ENCODE results near the gene TM9SF1.

The TM9SF1 gene

DNA sequence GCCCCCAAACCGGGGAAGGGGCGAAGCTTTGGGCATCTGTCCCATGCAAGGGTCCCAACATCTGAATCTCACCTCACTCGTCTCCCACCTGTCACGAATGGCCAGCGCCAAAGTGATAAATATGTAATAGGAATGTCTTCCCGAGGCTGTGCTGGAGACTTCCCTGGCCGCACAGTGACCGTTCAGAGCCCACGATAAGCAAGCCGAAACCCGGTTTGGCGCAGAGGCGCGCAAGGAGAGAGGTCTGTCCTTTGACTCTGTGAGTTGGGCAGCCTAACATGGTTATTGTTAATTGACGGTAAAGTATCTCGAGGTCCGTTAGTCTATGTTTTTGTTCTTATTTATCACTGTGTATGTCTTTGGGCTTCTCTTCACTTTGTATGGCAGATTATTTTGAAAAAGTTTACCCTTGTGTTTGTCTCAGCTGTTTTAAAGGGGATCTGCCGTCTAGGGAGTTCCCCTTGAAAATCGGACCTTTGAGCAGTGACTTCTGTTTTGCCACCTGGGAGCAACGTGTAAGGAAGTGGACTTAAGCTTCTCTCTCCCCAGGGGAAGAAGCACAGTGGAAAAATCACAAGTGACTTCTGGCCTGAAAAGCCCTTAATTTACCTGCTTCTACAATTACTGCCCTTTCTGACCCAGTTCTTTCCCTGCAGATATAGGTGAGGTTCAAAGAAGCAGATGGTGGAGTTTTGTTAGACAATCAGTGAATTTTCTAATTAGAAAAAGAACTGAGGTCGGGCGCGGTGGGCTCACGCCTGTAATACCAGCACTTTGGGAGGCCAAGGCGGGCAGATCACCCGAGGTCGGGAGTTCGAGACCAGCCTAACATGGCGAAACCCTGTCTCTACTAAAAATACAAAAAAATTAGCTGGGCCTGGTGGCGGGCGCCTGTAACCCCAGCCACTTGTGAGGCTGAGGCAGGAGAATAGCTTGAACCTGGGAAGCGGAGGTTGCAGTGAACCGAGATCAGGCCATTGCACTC is 1.1 kb upstream of the TM9SF1 start:
- DNase-seq: no peak

DNA sequence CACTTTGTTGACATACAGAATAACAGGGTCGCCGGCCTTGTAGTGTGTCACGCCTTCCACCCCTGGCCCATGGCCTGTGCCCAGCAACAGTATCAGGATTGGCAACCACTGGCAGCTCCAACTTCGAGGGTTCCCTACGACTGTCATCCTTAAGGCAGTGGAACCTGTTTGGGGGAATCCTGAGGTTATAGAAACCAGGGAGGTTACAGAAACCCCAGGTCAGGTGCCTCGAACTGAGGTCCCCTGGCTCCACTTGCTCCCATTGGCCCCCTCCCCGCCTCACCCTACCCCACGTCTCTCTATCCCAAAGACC is 412 bp downstream of the TM9SF1 start:
- no peak for DNase-seq

DNA sequence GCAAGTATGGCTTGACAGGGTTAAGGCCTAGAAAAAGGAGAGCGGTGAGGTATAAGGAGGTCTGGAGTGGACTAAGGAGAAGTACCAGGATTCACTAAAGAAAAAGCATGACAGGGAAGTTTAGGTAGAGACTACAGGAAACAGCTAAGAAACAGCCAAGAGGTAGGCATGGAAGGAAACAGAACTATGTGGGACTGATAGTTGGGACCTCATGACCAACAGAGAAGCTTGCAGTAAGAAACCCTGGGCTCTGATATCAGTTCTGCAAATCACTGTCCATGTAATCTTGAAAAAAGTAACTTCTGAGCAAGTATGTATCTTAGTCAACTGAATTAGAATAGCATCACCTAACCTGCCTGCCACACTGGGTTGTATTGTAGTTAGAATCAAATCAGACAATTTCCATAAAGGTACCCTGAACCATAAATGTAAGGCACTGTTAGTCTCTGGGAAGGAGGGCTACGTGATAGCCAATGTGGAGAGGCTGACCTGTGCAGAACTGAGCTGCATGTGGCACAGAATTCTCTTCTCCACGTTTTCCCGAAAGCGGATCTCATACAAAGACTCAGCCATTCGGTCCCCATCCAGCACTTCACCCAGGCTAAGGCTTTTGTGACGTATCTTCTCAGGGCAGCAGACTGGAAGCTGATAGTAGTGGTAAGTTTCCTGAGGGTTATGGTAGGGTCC is 912 bp downstream of the TM9SF1 start:
- DNase-seq: peak; percentile 1

DNA sequence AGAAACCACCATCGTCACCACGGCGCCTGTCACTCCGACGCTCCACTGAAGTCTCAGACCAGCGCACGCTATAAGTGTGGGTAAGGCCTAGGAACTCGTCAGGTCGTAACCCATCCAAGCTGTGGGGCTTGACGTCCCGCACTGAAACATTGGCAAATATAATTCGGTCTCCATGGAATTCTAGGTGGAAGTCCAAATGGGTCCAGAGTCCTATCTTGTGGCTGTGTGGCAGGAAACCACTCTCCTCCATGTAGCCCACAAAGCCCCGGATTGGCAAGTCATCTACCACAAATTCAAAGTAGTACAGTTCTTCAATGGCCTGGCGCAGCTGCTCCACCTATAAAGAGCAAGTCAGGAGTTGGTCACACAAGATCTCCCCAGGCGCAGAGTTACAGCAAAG is 2.3 kb downstream of the TM9SF1 start:
- DNase-seq: peak; percentile 0

DNA sequence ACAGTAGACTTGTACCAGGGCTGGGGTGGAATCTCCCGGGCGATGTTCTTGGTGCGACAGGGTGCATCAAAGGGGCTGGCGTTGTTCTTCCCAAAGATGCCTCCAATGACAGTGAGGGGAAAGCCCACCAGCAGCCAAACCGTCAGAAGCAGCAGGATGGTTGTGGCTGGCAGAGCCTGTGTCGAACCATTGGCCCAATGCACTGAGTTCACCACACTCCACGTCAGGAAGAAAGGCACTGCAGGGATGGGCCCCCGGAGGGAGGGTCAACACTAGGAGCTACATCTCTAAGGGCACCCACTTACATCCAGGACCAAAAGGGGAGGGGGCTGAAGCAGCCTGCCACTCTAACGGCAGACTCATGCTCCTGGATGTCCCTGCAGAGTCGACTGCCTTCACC is 4.8 kb downstream of the TM9SF1 start:
- peak; percentile 0 for DNase-seq

DNA sequence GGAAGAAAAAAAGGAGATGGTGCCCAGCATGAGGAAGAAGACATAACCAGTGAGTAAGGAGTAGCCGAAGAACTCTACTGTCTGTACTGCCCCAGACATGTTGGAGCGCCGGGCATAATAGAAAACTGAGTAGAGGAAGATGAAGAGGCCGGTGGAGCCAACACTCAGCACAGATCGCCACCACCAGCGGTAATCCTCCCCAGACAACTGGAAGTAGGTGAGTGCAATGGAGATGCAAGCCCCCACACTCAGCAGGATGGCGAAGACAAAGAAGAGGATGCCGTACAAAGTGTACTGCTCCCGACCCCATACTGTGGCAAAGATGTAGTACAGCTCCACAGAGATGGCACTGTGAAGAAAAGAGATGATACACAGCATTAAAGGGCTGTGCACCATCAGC is 5.8 kb downstream of the TM9SF1 start:
- DNase-seq: no peak

DNA sequence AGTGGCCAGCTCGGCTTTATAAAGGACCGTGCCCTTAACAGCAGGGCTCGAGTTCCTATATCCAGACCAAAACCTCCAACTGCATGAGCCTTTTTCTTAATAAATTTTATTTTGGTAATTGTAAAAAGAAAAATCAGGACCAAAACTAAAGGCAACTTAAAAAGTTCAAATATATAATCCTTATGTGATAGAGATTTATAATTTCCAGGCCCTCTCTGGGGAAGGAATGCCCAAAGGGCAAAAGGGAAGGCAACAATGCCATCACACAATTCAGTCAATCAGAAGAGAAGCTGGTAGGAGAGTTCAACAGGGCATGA is 6.2 kb downstream of the TM9SF1 start:
- no peak for DNase-seq

DNA sequence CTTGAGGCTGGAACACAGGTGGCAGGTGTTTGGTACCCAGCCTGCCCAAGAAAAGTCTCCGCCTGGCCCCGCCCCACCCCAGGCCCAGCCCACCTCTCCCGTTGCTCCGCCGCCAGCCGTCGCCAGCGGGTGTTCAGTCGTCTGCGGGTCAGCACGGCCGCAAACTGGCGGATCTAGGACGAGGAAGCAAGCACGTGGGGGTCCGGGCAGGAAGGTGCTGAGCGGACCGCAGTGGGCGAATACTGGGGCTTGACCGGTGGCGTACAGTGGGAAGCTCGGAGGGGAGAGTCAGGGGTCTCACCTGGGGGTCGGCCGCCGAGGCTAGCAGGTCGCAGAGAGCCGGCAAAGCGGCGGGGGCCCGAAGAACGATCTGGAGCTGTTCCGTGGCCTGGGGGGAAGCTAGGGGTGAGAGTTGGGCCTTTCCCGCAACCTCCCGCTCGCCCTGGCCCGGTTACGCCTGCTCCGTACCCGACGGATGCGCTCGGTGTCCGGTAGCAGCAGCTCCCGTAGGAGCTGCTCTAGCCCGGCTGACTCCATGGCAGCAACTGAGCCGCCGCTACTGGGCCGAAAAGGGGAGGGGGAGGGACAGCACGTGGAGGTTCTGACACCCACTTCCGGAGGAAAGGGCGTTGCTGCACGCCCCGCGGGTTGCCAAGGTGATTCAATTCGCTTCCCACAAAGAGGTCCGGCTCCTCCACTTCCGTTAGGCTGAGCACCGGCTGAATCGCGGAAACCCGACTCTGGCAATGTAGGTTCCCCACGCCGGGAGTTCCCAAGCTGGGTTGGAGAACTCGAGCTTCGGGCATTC is 6.8 kb downstream of the TM9SF1 start, which contains the start of gene IPO4:
Gene IPO4, minus strand, starts transcription at position 566 of the 808 bp plus-strand sequence. Its CDS starts 29 bp downstream, at position 537.
- DNase-seq: peak; percentile 95

DNA sequence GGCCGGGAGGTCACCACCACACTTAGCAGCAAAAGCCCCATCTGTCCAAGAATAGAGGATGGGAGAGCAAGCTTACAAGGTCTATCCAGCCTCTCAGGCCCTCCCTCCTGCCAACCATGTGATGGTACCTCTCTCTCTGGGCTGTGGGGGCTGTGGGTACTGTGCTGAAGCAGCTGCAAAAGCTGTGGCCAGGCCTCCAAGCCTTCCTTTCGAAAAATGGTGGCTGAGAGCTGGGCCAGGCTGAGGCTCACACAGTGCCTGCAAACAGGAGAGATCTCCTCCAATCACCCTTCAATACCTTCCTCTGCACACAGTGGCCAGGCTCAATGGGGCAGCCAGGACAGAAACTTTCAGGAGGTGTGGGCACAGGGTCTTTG is 7.7 kb downstream of the TM9SF1 start:
- DNase-seq: no peak

DNA sequence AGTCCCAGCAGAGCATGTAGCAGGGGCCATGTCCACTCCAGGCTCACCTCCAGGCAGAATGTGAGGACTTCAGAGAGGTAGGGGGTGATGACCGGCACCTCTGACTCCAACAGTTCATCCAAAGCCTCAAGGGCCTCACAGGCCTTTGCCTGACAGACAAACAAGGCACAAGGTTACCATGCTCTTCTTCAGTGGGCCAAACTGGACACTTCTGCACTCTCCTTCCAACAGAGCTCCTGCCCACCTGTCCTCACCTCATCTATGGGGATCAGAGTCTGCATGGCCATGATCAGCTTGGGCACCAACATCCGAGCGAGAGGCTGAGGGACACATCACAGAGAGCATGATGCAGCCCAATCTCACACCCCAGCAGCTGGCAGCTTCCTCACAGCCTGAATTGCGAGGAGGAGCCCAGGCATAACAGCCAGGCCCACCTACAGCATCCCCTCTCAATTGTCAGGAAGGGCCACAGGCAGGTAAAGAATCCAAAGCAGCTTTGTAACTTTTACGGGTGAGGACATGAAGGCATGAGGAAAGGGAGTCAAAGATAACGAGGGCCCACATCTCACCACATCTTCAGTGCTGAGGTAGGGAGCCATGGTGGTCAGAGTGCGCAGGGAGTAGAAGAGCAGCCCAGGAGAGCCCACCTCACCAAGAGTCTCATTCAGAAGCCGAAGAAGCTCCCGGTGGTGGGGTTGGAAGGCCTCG is 8.3 kb downstream of the TM9SF1 start:
- no peak for DNase-seq

DNA sequence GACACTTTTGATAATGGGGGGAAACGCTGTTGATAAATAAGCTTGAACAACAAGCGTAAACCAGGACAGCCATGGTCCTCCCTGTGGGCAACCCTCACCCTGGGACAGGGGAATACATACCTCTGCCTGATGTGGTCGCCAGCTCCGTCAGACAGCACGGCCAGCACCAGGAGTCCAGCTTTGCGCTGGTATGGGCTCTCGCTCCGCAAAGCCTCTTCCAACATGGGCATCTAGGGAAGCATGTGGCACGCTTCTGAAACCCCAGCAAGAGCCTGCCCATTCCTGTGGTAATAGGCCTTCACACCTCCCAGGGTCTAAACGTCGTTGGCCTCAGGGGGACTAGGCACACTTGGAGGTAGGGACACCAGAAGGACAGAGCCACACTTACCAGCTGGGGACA is 9.5 kb downstream of the TM9SF1 start:
- DNase-seq: no peak

DNA sequence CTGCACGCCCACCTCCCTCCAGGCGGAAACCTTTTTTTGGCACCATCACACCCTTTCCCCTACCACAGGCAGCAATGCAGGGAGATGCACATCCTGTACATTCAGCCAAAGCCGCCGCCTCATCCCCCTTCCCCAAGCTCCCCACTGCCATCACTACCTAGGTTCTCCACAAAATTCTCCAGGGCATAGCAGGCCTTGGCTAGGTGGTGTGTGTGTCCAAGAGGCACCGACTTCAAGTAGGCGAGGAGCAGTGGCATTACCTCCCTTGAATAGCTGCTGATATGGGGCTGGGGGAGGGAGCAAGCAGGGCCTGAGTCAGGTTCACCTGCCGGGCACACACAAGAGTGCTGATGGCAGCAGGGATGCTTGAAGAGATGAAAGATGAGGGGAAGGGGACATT is 10.2 kb downstream of the TM9SF1 start:
- no peak for DNase-seq

DNA sequence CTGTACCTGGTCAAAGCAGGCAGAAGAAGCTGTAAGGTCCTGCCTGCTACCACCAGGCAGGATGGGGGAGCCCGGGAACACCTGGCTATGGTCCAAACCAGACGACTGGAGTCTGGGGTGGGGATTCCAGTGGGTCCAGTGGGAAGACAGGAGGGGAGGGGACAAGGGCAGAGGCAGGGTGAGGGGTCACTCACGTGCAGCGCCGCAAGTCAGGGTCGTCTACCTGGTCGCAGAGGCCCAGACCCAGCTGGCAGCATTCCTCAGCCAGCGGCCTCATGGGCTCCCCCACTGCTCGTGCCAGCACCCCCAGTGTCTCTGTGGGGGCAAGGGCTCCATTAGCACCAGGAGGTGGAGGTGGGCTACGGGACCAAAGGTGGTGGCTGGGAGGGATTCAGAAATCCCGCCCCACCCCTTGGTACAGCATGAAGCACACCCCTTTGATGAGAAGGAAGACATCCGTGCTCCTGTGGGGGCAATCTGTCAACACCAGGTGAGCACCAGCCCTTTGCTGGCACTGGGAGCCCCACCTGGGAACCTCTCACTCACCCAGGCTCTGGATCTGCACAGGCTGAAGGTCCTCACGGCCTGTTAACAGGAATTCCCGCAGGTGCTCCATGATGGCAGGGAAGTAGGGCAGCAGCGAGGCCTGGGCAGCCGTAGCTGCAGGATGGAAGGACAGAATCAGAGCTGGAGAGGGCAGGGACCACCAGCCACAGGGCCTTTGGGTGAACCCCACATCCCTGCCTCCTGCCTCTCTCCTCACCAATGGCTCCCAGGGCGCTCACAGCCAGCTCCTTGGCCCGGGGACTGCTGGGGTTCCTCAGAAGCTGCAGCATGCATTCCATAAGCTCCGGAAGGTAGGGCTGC is 10.9 kb downstream of the TM9SF1 start:
- no peak for DNase-seq

DNA sequence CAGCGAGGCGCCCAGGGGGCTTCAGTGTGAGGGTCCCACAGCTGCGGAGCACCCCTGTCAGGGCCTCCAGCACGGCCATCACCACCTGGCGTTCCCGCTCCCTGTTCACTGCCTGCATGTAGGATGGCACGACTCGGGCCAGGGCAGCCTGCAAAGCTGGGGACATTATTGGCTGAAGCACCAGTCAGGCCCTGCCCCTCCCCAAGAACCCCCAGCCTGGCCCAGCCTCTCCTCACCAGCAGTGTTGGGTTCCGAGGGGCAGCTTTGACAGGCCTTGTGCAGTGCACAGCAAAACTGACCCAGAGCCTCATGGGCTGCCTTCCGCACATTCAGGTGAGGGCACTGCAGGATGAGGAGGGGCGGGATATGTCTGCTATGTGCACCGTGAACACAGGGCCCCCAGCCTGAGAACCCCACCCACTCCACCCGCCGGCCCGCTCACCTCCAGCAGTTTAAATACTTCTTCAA is 12.2 kb downstream of the TM9SF1 start:
- DNase-seq: no peak

DNA sequence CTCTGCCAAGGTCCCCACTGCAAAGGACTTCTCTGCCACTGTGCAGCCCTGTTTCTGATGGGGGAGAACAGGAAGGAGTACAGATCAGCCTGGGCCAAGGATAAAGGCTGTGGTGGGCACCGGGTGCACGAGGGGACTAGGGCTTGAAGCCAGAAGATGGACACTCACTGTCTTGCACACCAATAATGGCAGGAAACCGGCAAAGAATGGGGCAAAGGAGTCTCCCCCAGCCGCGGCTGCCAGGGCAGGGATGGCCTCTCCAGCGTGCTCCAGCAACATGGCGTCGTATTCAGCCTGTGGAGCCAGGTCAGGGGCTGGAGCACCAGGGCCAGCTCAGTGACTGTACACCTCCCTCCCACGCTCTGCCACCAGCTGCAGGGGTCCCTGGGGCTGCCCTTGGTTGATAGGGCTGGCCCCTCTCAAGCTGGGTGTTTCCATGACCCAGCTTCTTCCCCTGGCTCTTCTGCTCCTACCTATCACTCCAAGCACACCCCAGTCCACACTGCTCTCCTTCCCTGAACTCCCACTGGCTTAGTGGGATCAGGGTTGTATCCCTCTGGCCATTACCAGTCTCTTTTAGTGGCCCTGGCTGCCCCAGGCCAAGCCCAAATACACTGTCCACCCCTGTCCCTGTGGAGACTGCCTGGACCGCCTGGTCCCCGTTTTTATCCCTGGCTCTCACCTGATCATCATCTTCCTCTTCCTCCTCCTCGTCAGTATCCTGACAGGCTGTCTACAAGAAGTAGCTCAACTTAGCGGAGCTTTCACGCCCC is 12.9 kb downstream of the TM9SF1 start:
- DNase-seq: no peak

DNA sequence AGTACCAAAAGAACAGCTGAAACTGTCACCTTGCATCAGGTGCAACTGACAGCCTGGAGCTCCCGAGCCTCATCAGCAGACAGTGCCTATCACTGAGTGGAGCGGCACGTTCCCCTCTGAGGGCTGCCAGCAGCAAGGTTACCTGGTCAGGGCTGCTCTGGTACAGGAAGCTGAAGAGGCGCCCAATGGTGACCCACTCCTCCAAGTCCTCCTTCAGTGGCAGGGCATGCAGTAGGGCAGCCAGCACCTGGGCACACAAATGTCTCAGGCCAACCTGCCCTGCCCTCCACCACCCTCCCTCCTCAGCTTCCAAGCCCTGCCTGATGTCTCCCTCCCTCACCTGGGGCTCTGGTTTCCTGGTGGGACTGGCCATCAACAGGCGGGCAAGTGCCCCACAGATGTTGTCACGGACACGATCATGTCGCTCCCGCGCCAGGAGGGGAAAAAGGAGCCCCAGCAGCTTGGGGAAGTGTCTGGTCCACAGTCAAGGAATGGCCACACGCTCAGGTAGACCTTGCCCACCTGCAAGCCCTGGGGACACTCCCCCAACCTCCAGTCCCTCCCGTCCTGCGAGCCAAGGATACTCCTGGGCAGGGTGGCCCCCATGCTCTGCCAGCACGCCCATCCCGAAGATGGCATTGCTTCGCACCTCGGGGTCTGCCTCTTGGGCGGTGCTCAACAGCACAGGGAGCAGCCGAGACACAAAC is 13.7 kb downstream of the TM9SF1 start:
- DNase-seq: no peak

DNA sequence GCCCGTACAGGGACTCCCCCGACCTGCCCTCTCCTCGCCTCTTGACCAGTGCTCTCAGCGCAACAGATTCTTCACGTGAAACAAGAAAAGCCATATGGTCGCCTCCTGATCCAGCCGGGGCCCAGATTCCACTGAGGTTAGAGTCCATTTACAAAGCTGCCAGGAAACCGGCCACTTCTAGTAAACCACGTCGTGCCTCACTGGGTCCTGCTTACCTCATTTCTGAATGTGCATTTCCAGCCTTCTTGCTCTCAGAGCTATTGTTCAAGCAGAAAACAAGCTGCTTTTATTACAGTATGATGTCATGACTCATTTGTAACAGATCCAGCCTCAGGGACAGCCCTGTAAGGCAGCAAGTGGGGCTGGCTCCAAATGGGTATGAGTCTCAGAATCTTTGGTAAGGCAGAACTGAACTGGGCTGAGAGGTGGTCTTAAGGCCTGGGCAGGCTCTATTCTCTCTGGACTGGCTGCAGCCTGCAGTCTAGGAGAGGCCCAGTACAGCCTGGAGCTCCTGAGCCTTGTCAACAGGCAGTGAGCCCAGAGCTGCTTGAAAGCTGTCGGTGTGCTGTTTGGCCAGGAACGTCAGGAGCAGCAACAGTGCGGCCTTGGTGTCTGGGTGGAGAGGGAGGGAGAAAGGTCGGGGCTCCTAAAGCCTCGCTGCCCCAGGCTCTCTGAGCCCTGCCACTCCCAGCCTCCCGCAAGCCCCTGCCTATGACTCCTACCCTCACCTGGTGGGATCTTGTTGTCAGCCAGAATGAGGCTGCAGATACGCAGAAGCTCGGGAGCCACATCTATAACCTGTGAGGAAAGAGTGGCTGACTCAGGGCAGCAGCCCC is 15.1 kb downstream of the TM9SF1 start:
- peak; percentile 25 for DNase-seq

DNA sequence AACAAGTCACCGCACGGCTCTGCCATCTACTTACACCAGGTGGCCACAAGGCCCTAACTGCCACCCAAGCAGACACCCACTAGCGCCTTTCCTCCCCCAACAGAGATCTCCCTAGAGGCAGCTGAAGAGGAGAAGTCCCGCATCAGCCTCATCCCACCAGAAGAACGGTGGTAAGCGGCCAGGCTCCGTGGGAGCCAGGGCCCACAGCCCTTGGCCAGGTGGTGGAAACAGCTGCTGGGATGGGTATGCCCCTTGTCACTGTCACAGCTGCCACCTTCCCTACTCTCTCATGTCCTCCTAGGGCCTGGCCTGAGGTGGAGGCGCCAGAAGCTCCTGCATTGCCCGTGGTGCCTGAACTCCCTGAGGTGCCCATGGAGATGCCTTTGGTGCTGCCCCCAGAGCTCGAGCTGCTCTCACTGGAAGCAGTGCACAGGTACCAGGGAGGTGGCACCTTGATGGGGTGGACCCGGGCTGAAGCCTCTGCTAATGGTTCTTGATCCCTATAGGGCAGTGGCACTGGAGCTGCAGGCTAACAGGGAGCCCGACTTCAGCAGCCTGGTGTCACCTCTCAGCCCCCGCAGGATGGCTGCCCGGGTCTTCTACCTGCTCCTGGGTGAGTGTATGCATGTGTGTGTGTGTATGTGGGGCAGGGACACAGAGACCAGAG is 15.8 kb downstream of the TM9SF1 start:
- no peak for DNase-seq

All from NCI-H226 (cell line).